Measurements from ENCODE around the gene PAX6.
"Not testable (repeated sequence)": the region's sequence is repeated elsewhere in the genome, so short reads cannot be mapped to it uniquely, and the experiment has no call there.

The PAX6 gene

GRCh38 chr11:31763296-31763695, 47.8 kb downstream of the PAX6 start:
- DNase-seq: no peak

GRCh38 chr11:31761636-31762035, 49.5 kb downstream of the PAX6 start:
- no peak for DNase-seq

GRCh38 chr11:31757260-31757835, 53.8 kb downstream of the PAX6 start:
- DNase-seq: no peak

GRCh38 chr11:31747581-31747980, 63.5 kb downstream of the PAX6 start:
- DNase-seq: no peak

GRCh38 chr11:31740731-31741368, 70.3 kb downstream of the PAX6 start:
- DNase-seq: not testable (repeated sequence)

GRCh38 chr11:31740131-31740530, 71.0 kb downstream of the PAX6 start:
- no peak for DNase-seq

All from CD4-positive, alpha-beta T cell treated with Interferon alpha-2 for 1 hour (primary cell).